A549 (cell line): ENCODE data around the gene NSD1. TPM values are rescaled to one million over a fixed set of nuclear protein-coding genes. Genes with fewer than 3 reads are reported as not detected.

Source experiments
- ATAC-seq, 2 experiments: fragments of 200-7000 bp in 1 of 2; fragments of >200 bp in 1 of 2; cut with Nextera tagmentation in 1 of 2; cut with Tn5 transposase in 1 of 2; 3 replicates each; pipeline versions ENCODE4 v1.8.0 to v1.9.1; 2018 to 2020; ENCODE audit warnings: mild to moderate bottlenecking in 1 of 2, moderate library complexity in 1 of 2
- CTCF ChIA-PET: fragments of 300-600 bp; sonication (Branson Sonifier 250); formaldehyde crosslinking; extraction: SDS; loops from one replicate; lab custom pipeline; 2021; ENCODE audit warnings: antibody characterized with exemption, inconsistent platforms; lab: Yijun Ruan, JAX
- POLR2A ChIA-PET: fragments of 350-600 bp; formaldehyde crosslinking; extraction: SDS; loops from one replicate; lab custom pipeline; 2021; ENCODE audit warnings: antibody characterized with exemption, inconsistent platforms; lab: Yijun Ruan, JAX
- DNase-seq, 2 experiments: peaks; one replicate each; pipeline versions ENCODE4 v3.0.0 to v3.0.0-alpha.2; 2011 to 2016; ENCODE audit warnings: low read depth in 1 of 2, low spot score in 1 of 2
- FAIRE-seq: peaks from 2 replicates; lab custom pipeline; 2011; peaks lifted over from hg19 to GRCh38; lab: Jason Lieb, UNC
- H3K27ac ChIP-seq, 2 experiments: fragments of >200 bp; sonication (Bioruptor Twin); formaldehyde crosslinking; 3 replicates each; pipeline ENCODE4 v1.5.1; 2016 to 2017
- H3K4me1 ChIP-seq: fragments of >200 bp; sonication (Bioruptor Twin); formaldehyde crosslinking; 3 replicates; pipeline ENCODE4 v1.6.1; 2016
- H3K4me2 ChIP-seq: fragments of >200 bp; sonication (Bioruptor Twin); formaldehyde crosslinking; 3 replicates; pipeline ENCODE4 v1.6.1; 2016
- H3K4me3 ChIP-seq: fragments of >200 bp; sonication (Bioruptor Twin); formaldehyde crosslinking; 3 replicates; pipeline ENCODE4 v1.5.1; 2016
- H3K9me3 ChIP-seq: fragments of >200 bp; sonication (Bioruptor Twin); formaldehyde crosslinking; 3 replicates; pipeline ENCODE4 v1.6.1; 2016
- ATOH8 ChIP-seq: fragments of 250-450 bp; sonication (Bioruptor Pico); IDR thresholded peaks from 2 replicates; pipeline ENCODE4 v1.5.0; 2020; ENCODE audit warnings: low read depth, mild to moderate bottlenecking, moderate library complexity
- BCL3 ChIP-seq: fragments of >200 bp; sonication (Bioruptor Twin); formaldehyde crosslinking; IDR thresholded peaks from 3 replicates; pipeline ENCODE4 v1.6.1; 2016
- E2F6 ChIP-seq: IDR thresholded peaks from 2 replicates; pipeline ENCODE4 v1.6.1; 2012; ENCODE audit warnings: low read depth, borderline replicate concordance
- FOSB ChIP-seq: fragments of 250-450 bp; sonication (Bioruptor Pico); IDR thresholded peaks from 2 replicates; pipeline ENCODE4 v1.5.0; 2020; ENCODE audit warnings: mild to moderate bottlenecking, moderate library complexity
- HOXB13 ChIP-seq: fragments of 250-450 bp; sonication (Bioruptor Pico); IDR thresholded peaks from 2 replicates; pipeline ENCODE4 v1.5.0; 2020; ENCODE audit warnings: low read depth, mild to moderate bottlenecking, moderate library complexity
- HOXB5 ChIP-seq: fragments of 250-450 bp; sonication (Bioruptor Pico); IDR thresholded peaks from 2 replicates; pipeline ENCODE4 v1.5.0; 2020; ENCODE audit warnings: mild to moderate bottlenecking, moderate library complexity
- MAX ChIP-seq: IDR thresholded peaks from 2 replicates; pipeline ENCODE4 v1.6.1; 2012
- MYC ChIP-seq: IDR thresholded peaks from 2 replicates; pipeline ENCODE4 v1.6.1; 2012; ENCODE audit warnings: mild to moderate bottlenecking, inconsistent platforms, low read length, improper control_type of control experiment, borderline replicate concordance
- PHF8 ChIP-seq: fragments of 200-600 bp; sonication (generic); IDR thresholded peaks from 2 replicates; pipeline ENCODE4 v1.6.1; 2016; ENCODE audit warnings: low read depth, mild to moderate bottlenecking, antibody characterized with exemption, moderate library complexity, borderline replicate concordance
- POLR2A ChIP-seq: IDR thresholded peaks from 2 replicates; pipeline ENCODE4 v1.6.1; 2012; ENCODE audit warnings: mild to moderate bottlenecking, low read length
- RARB ChIP-seq: fragments of 250-450 bp; sonication (Bioruptor Pico); IDR thresholded peaks from 2 replicates; pipeline ENCODE4 v1.8.0; 2021; ENCODE audit warnings: mild to moderate bottlenecking, moderate library complexity
- RCOR1 ChIP-seq: fragments of 150-350 bp; IDR thresholded peaks from 2 replicates; pipeline ENCODE4 v1.6.1; 2014; ENCODE audit warnings: antibody characterized with exemption, low read length, low read depth
- RFX5 ChIP-seq: fragments of 450-650 bp; IDR thresholded peaks from 2 replicates; pipeline ENCODE4 v1.7.1; 2014; ENCODE audit warnings: antibody characterized with exemption, mild to moderate bottlenecking, moderate library complexity
- ZSCAN20 ChIP-seq: fragments of 250-450 bp; sonication (Bioruptor Pico); IDR thresholded peaks from 2 replicates; pipeline ENCODE4 v1.8.0; 2022; ENCODE audit warnings: mild to moderate bottlenecking, moderate library complexity
- WGBS: methylation state at CpG from one replicate; pipeline ENCODE4 v1.1.6; 2017; ENCODE audit errors: missing lambda C conversion rate; 5-methylcytosine and 5-hydroxymethylcytosine counted together
- polyA minus RNA-seq: library from RNA; depleted of rRNA, polyadenylated mRNA; stranded (reverse); fragments of >200 nt; gene quantifications from 2 replicates; pipeline ENCODE4 v1.2.3, GENCODE V29; 2011; rRNA and poly(A)+ RNA removed
- polyA plus RNA-seq, 4 experiments: library from polyadenylated mRNA; depleted of rRNA in 3 of 4; stranded (reverse); fragments of >200 nt; fragmentation: RNase III in 1 of 4; extraction: RNeasy Plus Mini Kit Qiagen cat#74134 plus additional on column Dnase treatment in 1 of 4; gene quantifications; 2 replicates in 3 of 4; 3 replicates in 1 of 4; pipeline ENCODE4 v1.2.3, GENCODE V29; 2011 to 2017
- TF ChIP-seq, protein P1 (sequence below): fragments of 450-650 bp; IDR thresholded peaks from 2 replicates; pipeline ENCODE4 v1.6.1; 2014; ENCODE audit warnings: antibody characterized with exemption

The NSD1 gene, protein sequence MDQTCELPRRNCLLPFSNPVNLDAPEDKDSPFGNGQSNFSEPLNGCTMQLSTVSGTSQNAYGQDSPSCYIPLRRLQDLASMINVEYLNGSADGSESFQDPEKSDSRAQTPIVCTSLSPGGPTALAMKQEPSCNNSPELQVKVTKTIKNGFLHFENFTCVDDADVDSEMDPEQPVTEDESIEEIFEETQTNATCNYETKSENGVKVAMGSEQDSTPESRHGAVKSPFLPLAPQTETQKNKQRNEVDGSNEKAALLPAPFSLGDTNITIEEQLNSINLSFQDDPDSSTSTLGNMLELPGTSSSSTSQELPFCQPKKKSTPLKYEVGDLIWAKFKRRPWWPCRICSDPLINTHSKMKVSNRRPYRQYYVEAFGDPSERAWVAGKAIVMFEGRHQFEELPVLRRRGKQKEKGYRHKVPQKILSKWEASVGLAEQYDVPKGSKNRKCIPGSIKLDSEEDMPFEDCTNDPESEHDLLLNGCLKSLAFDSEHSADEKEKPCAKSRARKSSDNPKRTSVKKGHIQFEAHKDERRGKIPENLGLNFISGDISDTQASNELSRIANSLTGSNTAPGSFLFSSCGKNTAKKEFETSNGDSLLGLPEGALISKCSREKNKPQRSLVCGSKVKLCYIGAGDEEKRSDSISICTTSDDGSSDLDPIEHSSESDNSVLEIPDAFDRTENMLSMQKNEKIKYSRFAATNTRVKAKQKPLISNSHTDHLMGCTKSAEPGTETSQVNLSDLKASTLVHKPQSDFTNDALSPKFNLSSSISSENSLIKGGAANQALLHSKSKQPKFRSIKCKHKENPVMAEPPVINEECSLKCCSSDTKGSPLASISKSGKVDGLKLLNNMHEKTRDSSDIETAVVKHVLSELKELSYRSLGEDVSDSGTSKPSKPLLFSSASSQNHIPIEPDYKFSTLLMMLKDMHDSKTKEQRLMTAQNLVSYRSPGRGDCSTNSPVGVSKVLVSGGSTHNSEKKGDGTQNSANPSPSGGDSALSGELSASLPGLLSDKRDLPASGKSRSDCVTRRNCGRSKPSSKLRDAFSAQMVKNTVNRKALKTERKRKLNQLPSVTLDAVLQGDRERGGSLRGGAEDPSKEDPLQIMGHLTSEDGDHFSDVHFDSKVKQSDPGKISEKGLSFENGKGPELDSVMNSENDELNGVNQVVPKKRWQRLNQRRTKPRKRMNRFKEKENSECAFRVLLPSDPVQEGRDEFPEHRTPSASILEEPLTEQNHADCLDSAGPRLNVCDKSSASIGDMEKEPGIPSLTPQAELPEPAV (N-terminal part only)
- polyA plus RNA-seq (2011; rRNA removed) (35.5 and 38.2 TPM in 2 replicates), polyA plus RNA-seq (2017; fragmentation: RNase III; extraction: RNeasy Plus Mini Kit Qiagen cat#74134 plus additional on column Dnase treatment) (15.2 to 16.7 TPM (median 16.3 TPM) in 3 replicates), polyA minus RNA-seq (56.8 and 59.0 TPM in 2 replicates)
- 6.2 and 8.1 TPM in 2 replicates for polyA plus RNA-seq (2012; cell fraction: cytosol; rRNA removed)
- 8.4 and 9.5 TPM in 2 replicates for polyA plus RNA-seq (2012; cell fraction: nucleus; rRNA removed)

DNA sequence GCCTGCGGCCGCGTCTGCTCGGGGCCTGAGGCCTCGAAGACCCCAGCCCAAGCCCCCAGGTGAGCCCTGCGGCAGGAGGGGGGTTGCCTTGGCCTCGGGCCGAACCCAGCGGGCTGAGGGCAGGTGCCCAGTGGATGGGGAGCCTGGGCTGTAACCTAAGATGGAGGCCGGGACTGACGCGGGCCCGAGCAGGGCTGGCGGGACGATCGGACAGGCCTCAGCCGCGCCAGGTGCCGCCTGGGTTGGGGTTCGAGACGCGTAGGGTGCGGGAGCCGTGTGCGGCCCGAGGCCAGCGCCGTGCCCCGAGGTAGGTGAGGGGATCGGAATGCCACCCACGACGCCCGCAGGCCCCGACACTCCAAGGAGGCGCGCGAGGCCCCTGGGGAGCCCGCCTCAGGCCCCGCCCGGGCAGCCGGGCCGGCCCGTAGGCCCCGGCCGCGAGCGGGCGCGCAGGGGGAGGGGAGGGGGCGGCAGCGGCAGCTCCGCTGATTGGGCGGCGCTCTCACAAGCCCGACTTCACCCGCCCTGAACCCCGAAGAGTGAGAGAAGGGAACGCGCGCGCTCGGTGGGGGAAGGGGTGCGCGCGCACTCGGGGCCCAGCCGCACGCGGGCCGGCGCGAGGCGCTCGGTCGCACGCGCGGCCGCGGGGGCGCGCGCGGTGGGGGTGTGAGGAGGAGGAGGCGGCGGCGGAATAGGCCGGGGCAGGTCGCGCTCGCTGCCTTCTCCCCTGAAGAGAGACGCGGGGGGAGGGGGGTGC, at the start of gene NSD1:
TSS of gene NSD1 (plus strand) at position 678 of the 757 bp plus-strand sequence. CDS start 1,331 bp downstream, outside the sequence.
- peaks cover 31% of the 10 kb centered on the region for H3K4me1 ChIP-seq
- H3K4me2 ChIP-seq = peak within 1 kb of the TSS; percentile 92
- CTCF ChIA-PET = interaction anchor here (1.6 to 16.4 kb wide), 2 partner anchors 9 to 21 kb away, joined by 3 to 168 read pairs; no protein-coding TSS in a partner anchor
- WGBS = 77% methylated on average over 25 of the region's 93 CpGs
- H3K4me3 ChIP-seq = peak within 1 kb of the TSS; percentile 80
- peak; percentile 49; the same call in 1 of the 2 replicates for TF ChIP-seq HOXB13 (CRISPR knock-in tag)
- TF ChIP-seq RFX5 = peak; percentile 33; the same call in 1 of the 2 replicates
- TF ChIP-seq BCL3 = 0 out of 3 replicates have a peak, but pooled peaks have one; percentile 50
- TF ChIP-seq ZSCAN20 (CRISPR knock-in tag) = peak; percentile 28; the same call in 1 of the 2 replicates
- peak; percentile 44 for TF ChIP-seq POLR2A
- TF ChIP-seq ATOH8 = peak; percentile 34; the same call in 1 of the 2 replicates
- TF ChIP-seq MYC = peak; percentile 49; the same call in 1 of the 2 replicates
- TF ChIP-seq PHF8 = no peak
- TF ChIP-seq RARB (CRISPR knock-in tag) = no peak
- peak; percentile 67; the same call in 1 of the 2 replicates for TF ChIP-seq MAX
- 0 out of 2 replicates have a peak, but pooled peaks have one; percentile 17 for TF ChIP-seq E2F6
- no peak for TF ChIP-seq FOSB (CRISPR knock-in tag)
- TF ChIP-seq, protein P1, sequence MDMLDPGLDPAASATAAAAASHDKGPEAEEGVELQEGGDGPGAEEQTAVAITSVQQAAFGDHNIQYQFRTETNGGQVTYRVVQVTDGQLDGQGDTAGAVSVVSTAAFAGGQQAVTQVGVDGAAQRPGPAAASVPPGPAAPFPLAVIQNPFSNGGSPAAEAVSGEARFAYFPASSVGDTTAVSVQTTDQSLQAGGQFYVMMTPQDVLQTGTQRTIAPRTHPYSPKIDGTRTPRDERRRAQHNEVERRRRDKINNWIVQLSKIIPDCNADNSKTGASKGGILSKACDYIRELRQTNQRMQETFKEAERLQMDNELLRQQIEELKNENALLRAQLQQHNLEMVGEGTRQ = no peak
- no peak for TF ChIP-seq RCOR1
- peak; percentile 72; the same call in 1 of the 2 replicates for TF ChIP-seq HOXB5 (CRISPR knock-in tag)
- FAIRE-seq = no peak
- peak; percentile 63 to 76 for DNase-seq
- H3K27ac ChIP-seq = peak within 1 kb of the TSS; percentile 94 to 96
- POLR2A ChIA-PET = interaction anchor here (0.6 to 1.3 kb wide), 3 partner anchors 19 to 313 kb away, joined by 3 read pairs; no protein-coding TSS in a partner anchor
- no peaks in the 10 kb centered on the region for H3K9me3 ChIP-seq
- peak; percentile 48 to 67 for ATAC-seq
